Measurements from ENCODE around the gene GGT5.

DNA sequence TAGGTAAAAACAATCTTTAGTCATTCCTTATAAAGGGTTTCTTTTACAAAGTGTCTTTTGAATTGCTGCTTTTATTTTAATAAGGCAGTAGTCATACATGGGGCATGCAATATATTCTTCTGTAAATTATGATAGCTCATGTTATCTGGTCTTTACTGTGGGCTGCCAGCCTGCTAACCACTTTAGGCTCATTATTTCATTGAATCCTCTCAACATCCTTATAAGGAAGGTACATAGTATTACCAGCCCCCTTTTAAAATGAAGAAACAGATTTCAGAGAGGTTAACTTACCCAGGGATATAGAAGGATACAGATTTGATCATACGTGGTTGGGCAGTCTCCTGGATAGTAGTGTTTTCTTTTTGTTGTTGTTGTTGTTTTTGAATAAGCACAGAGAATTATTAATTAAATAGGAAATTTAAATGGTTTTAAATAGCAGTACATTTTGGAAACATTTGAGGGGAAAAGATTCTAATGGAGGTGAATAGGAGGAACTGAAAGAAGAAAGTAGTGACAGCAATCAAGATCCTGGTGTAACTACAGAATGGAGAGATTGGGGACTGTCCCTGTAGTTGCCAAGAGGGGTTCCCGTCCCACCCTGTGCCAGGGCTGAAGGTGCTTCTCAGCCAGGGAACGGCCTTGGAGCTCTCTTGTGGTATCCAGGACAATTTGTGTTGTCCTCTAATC lies 46.8 kb upstream of the GGT5 start:
- TF ChIP-seq CTCF (IDR thresholded peaks at IDR 0.05 in 4 of 5, conservative IDR thresholded peaks at IDR 0.05 in 1 of 5) (no peak), POLR2A (IDR thresholded peaks at IDR 0.05) (no peak)
